NCI-H1930 (cell line): Measurements from ENCODE around the gene NPC2.

Source experiments
- DNase-seq, 2 experiments: peaks; one replicate each; lab custom pipeline; 2025; lab: John Stamatoyannopoulos, UW

NPC2 gene

GRCh38 chr14:74503291-74503937 lies 10.3 kb upstream of the NPC2 start:
- DNase-seq = no peak

- no peak for DNase-seq
Measured at GRCh38 chr14:74502236-74503019, 9.3 kb upstream of the NPC2 start.

- no peak for DNase-seq
Measured at GRCh38 chr14:74501691-74502090, 8.6 kb upstream of the NPC2 start.

- DNase-seq = no peak
Measured at GRCh38 chr14:74501135-74501614, 8.1 kb upstream of the NPC2 start.

- no peak for DNase-seq
Measured at GRCh38 chr14:74500417-74501134, 7.5 kb upstream of the NPC2 start.

GRCh38 chr14:74495356-74495755 lies 2.3 kb upstream of the NPC2 start:
- DNase-seq = no peak

- peak; percentile 97 to 99 for DNase-seq
Measured at GRCh38 chr14:74493343-74494261, 497 bp upstream of the NPC2 start, which contains the start of gene ISCA2. Gene ISCA2 (plus strand): TSS chr14:74493765. CDS start chr14:74493775, 10 bp downstream.

- no peak for DNase-seq
Measured at GRCh38 chr14:74491956-74492775, 939 bp downstream of the NPC2 start.

GRCh38 chr14:74490486-74490885 lies 2.6 kb downstream of the NPC2 start:
- DNase-seq = no peak

GRCh38 chr14:74488786-74489397 lies 4.2 kb downstream of the NPC2 start:
- DNase-seq = no peak

GRCh38 chr14:74486164-74486563 lies 6.9 kb downstream of the NPC2 start:
- no peak for DNase-seq

- DNase-seq = no peak
Measured at GRCh38 chr14:74483321-74483720, 9.8 kb downstream of the NPC2 start.

GRCh38 chr14:74482571-74482970 lies 10.5 kb downstream of the NPC2 start:
- no peak for DNase-seq

- DNase-seq = no peak
Measured at GRCh38 chr14:74480046-74480445, 13.1 kb downstream of the NPC2 start.

- DNase-seq = peak in 1 of 2 experiments; percentile 20
Measured at GRCh38 chr14:74478996-74479635, 14.0 kb downstream of the NPC2 start.

- no peak for DNase-seq
Measured at GRCh38 chr14:74476607-74477006, 16.5 kb downstream of the NPC2 start.

- DNase-seq = no peak
Measured at GRCh38 chr14:74476107-74476506, 17.0 kb downstream of the NPC2 start.

- DNase-seq = no peak
Measured at GRCh38 chr14:74475678-74476077, 17.4 kb downstream of the NPC2 start.

- no peak for DNase-seq
Measured at GRCh38 chr14:74474376-74474775, 18.7 kb downstream of the NPC2 start.

GRCh38 chr14:74472601-74473000 lies 20.5 kb downstream of the NPC2 start:
- DNase-seq = no peak
